SU-DHL-6 (cell line): ENCODE data around the gene MOGAT3.

Experiments used
- H2AFZ ChIP-seq: fragments of 200-600 bp; sonication (generic); 2 replicates; pipeline ENCODE4 v1.6.1; 2014; ENCODE audit warnings: low read depth, mild to moderate bottlenecking, moderate library complexity, mixed read lengths, antibody characterized with exemption, low read length; ENCODE audit not compliant: severe bottlenecking
- H3F3A ChIP-seq: fragments of 200-600 bp; shearing (Covaris generic); 2 replicates; pipeline ENCODE4 v1.6.0; 2016; ENCODE audit warnings: antibody characterized with exemption, mild to moderate bottlenecking; ENCODE audit not compliant: insufficient read depth
- H3K27ac ChIP-seq: fragments of 200-600 bp; sonication (generic); 2 replicates; pipeline ENCODE4 v1.5.1; 2016; ENCODE audit warnings: low read depth, mild to moderate bottlenecking, low read length, moderate library complexity, mixed read lengths
- H3K27me3 ChIP-seq: fragments of 200-600 bp; sonication (generic), shearing (Covaris generic); 2 replicates; pipeline ENCODE4 v1.6.0; 2014; ENCODE audit warnings: mild to moderate bottlenecking, low read length
- H3K36me3 ChIP-seq: fragments of 200-600 bp; sonication (generic); 2 replicates; pipeline ENCODE4 v1.6.1; 2014; ENCODE audit warnings: mild to moderate bottlenecking, low read length, mixed read lengths
- H3K4me2 ChIP-seq: fragments of 300-600, 200-600 bp; shearing (Covaris generic), sonication (generic); 2 replicates; pipeline ENCODE4 v1.6.0; 2014; ENCODE audit warnings: low read length, low read depth, mild to moderate bottlenecking; ENCODE audit not compliant: poor library complexity, severe bottlenecking
- H3K4me3 ChIP-seq: fragments of 200-600 bp; sonication (generic); 2 replicates; pipeline ENCODE4 v1.5.1; 2014; ENCODE audit warnings: antibody characterized with exemption, low read length, mild to moderate bottlenecking, mixed read lengths; ENCODE audit not compliant: insufficient read depth, poor library complexity, severe bottlenecking
- H3K79me2 ChIP-seq: fragments of 200-600 bp; sonication (generic); 2 replicates; pipeline ENCODE4 v1.6.1; 2014; ENCODE audit warnings: mild to moderate bottlenecking, low read length, moderate library complexity; ENCODE audit not compliant: insufficient read depth
- H3K9ac ChIP-seq: fragments of 200-600 bp; sonication (generic); 2 replicates; pipeline ENCODE4 v1.7.0; 2014; ENCODE audit warnings: mild to moderate bottlenecking, low read length
- H3K9me2 ChIP-seq: fragments of 200-600 bp; sonication (generic); replicated peaks from 2 replicates; pipeline ENCODE4 v1.6.1; 2014; ENCODE audit warnings: low read length; ENCODE audit not compliant: insufficient read depth
- H3K9me3 ChIP-seq: fragments of 200-600 bp; sonication (generic); 2 replicates; pipeline ENCODE4 v1.6.1; 2014; ENCODE audit warnings: low read length, mixed read lengths; ENCODE audit not compliant: insufficient read depth
- H4K20me1 ChIP-seq: fragments of 200-600 bp; sonication (generic); 2 replicates; pipeline ENCODE4 v1.6.1; 2014; ENCODE audit warnings: low read depth, mild to moderate bottlenecking, antibody characterized with exemption, low read length, moderate library complexity, mixed read lengths
- CTCF ChIP-seq: fragments of 200-600 bp; sonication (generic); IDR thresholded peaks from one replicate; pipeline ENCODE4 v1.5.1; 2017; ENCODE audit warnings: antibody characterized with exemption, mild to moderate bottlenecking, low read length, moderate library complexity; ENCODE audit not compliant: insufficient read depth, poor library complexity, severe bottlenecking
- EZH2phosphoT487 ChIP-seq: fragments of 200-600 bp; sonication (generic), shearing (Covaris generic); conservative IDR thresholded peaks from 2 replicates; pipeline ENCODE4 v1.6.1; 2018; ENCODE audit warnings: mild to moderate bottlenecking, antibody characterized with exemption, low read length, moderate library complexity, mixed read lengths

MOGAT3 gene

GRCh38 chr7:101223528-101223927, 22.7 kb upstream of the MOGAT3 start:
- Histone ChIP-seq H3K36me3 (no peaks in the 10 kb centered on the region), H3K27me3 (no peaks in the 10 kb centered on the region), H3K79me2 (peaks cover 7% of the 10 kb centered on the region), H3K4me2 (no peak overlapping the region), H3K9me3 (no peaks in the 10 kb centered on the region), H3K9ac (no peak overlapping the region), H3F3A (no peaks in the 10 kb centered on the region), H4K20me1 (no peaks in the 10 kb centered on the region), H3K9me2 (no peaks in the 10 kb centered on the region), H2AFZ (no peak overlapping the region), H3K4me3 (no peak overlapping the region), H3K27ac (no peak overlapping the region)
- TF ChIP-seq EZH2phosphoT487 (no peak), CTCF (no peak)

- Histone ChIP-seq H3K27me3 (no peaks in the 10 kb centered on the region), H4K20me1 (no peaks in the 10 kb centered on the region), H3F3A (no peaks in the 10 kb centered on the region), H2AFZ (no peak overlapping the region), H3K4me2 (no peak overlapping the region), H3K9me2 (no peaks in the 10 kb centered on the region), H3K79me2 (peaks cover 9% of the 10 kb centered on the region), H3K9me3 (no peaks in the 10 kb centered on the region), H3K9ac (no peak overlapping the region), H3K4me3 (no peak overlapping the region), H3K27ac (no peak overlapping the region), H3K36me3 (no peaks in the 10 kb centered on the region)
- TF ChIP-seq EZH2phosphoT487 (no peak), CTCF (no peak)
Measured at GRCh38 chr7:101222275-101222830, 21.5 kb upstream of the MOGAT3 start.

- H3K4me2 ChIP-seq, result no peak overlapping the region
- no peaks in the 10 kb centered on the region for H3K36me3 ChIP-seq
- no peaks in the 10 kb centered on the region for H3K9me2 ChIP-seq
- no peak overlapping the region for H3K4me3 ChIP-seq
- H2AFZ ChIP-seq, result no peak overlapping the region
- no peaks in the 10 kb centered on the region for H3F3A ChIP-seq
- no peaks in the 10 kb centered on the region for H3K27me3 ChIP-seq
- no peak for TF ChIP-seq CTCF
- no peak for TF ChIP-seq EZH2phosphoT487
- no peaks in the 10 kb centered on the region for H4K20me1 ChIP-seq
- H3K9me3 ChIP-seq, result no peaks in the 10 kb centered on the region
- H3K27ac ChIP-seq, result no peak overlapping the region
- no peak overlapping the region for H3K9ac ChIP-seq
- peaks cover 9% of the 10 kb centered on the region for H3K79me2 ChIP-seq
Measured at GRCh38 chr7:101220295-101220694, 19.5 kb upstream of the MOGAT3 start.
